ENCODE results near the gene STAU1.

The STAU1 gene

DNA sequence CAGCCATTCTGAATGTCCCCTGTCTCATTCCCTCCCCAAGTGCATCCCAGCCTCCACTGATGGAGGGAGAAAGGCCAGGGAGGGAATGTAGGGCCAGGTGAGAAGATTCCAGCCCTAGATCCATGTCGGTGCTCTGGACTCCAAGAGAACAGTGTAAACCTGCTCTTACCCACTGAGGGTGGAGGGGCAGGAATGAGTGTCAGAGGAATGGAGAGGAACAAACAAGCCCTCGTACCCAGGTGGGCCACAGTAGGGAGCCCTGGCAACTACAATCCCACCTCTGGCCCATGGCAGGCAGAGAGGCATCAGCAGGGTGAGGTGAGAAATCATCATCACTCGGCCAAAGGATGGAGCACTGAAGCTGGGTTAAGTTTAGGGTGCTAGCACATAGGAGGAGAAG lies 54.6 kb downstream of the STAU1 start:
- Histone ChIP-seq H2AFZ (ENCODE audit: low read length) (no peak overlapping the region), H2BK15ac (ENCODE audit: low read length) (no peak overlapping the region), H2BK120ac (ENCODE audit: low read depth, low read length) (no peak overlapping the region), H3K27me3 (ENCODE audit: control insufficient read depth in 3 of 3, insufficient read depth in 3 of 3, low read depth in 1 of 3, low read length in 3 of 3) (no peaks in the 10 kb centered on the region), H3K4me2 (ENCODE audit: insufficient read depth, low read length, poor library complexity, severe bottlenecking) (no peak overlapping the region), H4K91ac (ENCODE audit: low read depth, low read length, poor library complexity) (no peak overlapping the region), H2BK5ac (ENCODE audit: low read length) (no peak overlapping the region), H3K27ac (replicated peaks; ENCODE audit: low read length) (peak overlapping the region; percentile 32), H4K8ac (ENCODE audit: low read depth, low read length) (no peak overlapping the region), H3K4me3 (ENCODE audit: low read length in 2 of 2) (no peak overlapping the region), H3K79me1 (ENCODE audit: low read depth, low read length) (no peaks in the 10 kb centered on the region), H2AK5ac (ENCODE audit: low read depth, low read length) (no peak overlapping the region), H3K4ac (ENCODE audit: low read length) (no peak overlapping the region), H3K14ac (ENCODE audit: low read length) (no peak overlapping the region), H3K4me1 (ENCODE audit: control insufficient read depth in 2 of 2, insufficient read depth in 1 of 2, low read depth in 1 of 2, low read length in 2 of 2) (peaks cover 0 to 6% of the 10 kb centered on the region in 2 donors), H3K23ac (ENCODE audit: low read depth, low read length, poor library complexity) (no peak overlapping the region), H3K9ac (ENCODE audit: low read depth, low read length, poor library complexity) (no peak overlapping the region), H3K36me3 (replicated peaks in 1 of 2; ENCODE audit: control insufficient read depth in 2 of 2, insufficient read depth in 2 of 2, low read length in 2 of 2) (peaks cover 17 to 69% of the 10 kb centered on the region in 2 donors), H2BK12ac (ENCODE audit: low read length) (no peak overlapping the region), H3K18ac (ENCODE audit: low read length) (no peak overlapping the region), H3K9me3 (replicated peaks in 1 of 2; ENCODE audit: control insufficient read depth in 2 of 2, insufficient read depth in 1 of 2, low read depth in 1 of 2, low read length in 2 of 2) (no peaks in the 10 kb centered on the region)
- WGBS, 2 donors (ENCODE audit: extremely low coverage in 2 of 2, insufficient read length in 2 of 2, insufficient replicate concordance in 1 of 2) = no CpG with 5 or more reads among the region's 3 CpGs
- no peak for DNase-seq (ENCODE audit: low spot score)

DNA sequence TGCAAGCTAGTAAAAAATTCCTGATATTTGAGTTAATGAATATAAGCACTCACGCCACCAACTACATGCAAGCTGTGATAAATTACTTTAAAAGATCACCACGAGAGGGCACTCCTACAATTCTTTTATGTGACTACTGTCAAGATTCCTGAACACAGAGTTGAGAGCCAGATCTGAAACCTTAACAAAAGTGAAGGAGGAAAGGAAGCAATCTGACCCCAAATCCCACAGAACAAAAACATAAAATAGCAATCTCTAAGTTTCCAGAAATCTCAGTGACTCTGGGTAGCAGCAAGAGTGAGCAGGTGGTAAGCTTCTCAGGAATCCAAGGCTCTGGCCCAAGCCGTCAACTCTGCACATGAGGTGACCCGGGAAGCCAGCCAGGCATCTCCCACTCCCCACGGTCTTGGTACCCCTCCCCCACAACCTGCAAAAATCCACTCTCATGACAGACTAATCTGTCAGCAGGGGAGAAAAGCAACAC lies 55.1 kb downstream of the STAU1 start:
- H2AK5ac ChIP-seq (ENCODE audit: low read depth, low read length) = no peak overlapping the region
- no peak overlapping the region for H3K18ac ChIP-seq (ENCODE audit: low read length)
- no peaks in the 10 kb centered on the region for H3K79me1 ChIP-seq (ENCODE audit: low read depth, low read length)
- no peak overlapping the region for H2BK15ac ChIP-seq (ENCODE audit: low read length)
- H3K14ac ChIP-seq (ENCODE audit: low read length) = no peak overlapping the region
- no peak overlapping the region for H2BK5ac ChIP-seq (ENCODE audit: low read length)
- no peak overlapping the region for H3K23ac ChIP-seq (ENCODE audit: low read depth, low read length, poor library complexity)
- no peak overlapping the region for H4K91ac ChIP-seq (ENCODE audit: low read depth, low read length, poor library complexity)
- H3K4ac ChIP-seq (ENCODE audit: low read length) = no peak overlapping the region
- H3K9ac ChIP-seq (ENCODE audit: low read depth, low read length, poor library complexity) = no peak overlapping the region
- H3K27me3 ChIP-seq (ENCODE audit: control insufficient read depth in 3 of 3, insufficient read depth in 3 of 3, low read depth in 1 of 3, low read length in 3 of 3) = no peaks in the 10 kb centered on the region
- DNase-seq (ENCODE audit: low spot score) = peak; percentile 39
- WGBS, 2 donors (ENCODE audit: extremely low coverage in 2 of 2, insufficient read length in 2 of 2, insufficient replicate concordance in 1 of 2) = no CpG with 5 or more reads among the region's 5 CpGs
- H2BK120ac ChIP-seq (ENCODE audit: low read depth, low read length) = no peak overlapping the region
- no peak overlapping the region for H3K4me2 ChIP-seq (ENCODE audit: insufficient read depth, low read length, poor library complexity, severe bottlenecking)
- H4K8ac ChIP-seq (ENCODE audit: low read depth, low read length) = no peak overlapping the region
- H3K9me3 ChIP-seq (replicated peaks in 1 of 2; ENCODE audit: control insufficient read depth in 2 of 2, insufficient read depth in 1 of 2, low read depth in 1 of 2, low read length in 2 of 2) = no peaks in the 10 kb centered on the region
- peaks cover 0 to 6% of the 10 kb centered on the region in 2 donors for H3K4me1 ChIP-seq (ENCODE audit: control insufficient read depth in 2 of 2, insufficient read depth in 1 of 2, low read depth in 1 of 2, low read length in 2 of 2)
- H2AFZ ChIP-seq (ENCODE audit: low read length) = no peak overlapping the region
- H3K36me3 ChIP-seq (replicated peaks in 1 of 2; ENCODE audit: control insufficient read depth in 2 of 2, insufficient read depth in 2 of 2, low read length in 2 of 2) = peaks cover 17 to 72% of the 10 kb centered on the region in 2 donors
- H3K27ac ChIP-seq (replicated peaks; ENCODE audit: low read length) = peak overlapping the region; percentile 32
- no peak overlapping the region for H3K4me3 ChIP-seq (ENCODE audit: low read length in 2 of 2)
- no peak overlapping the region for H2BK12ac ChIP-seq (ENCODE audit: low read length)

DNA sequence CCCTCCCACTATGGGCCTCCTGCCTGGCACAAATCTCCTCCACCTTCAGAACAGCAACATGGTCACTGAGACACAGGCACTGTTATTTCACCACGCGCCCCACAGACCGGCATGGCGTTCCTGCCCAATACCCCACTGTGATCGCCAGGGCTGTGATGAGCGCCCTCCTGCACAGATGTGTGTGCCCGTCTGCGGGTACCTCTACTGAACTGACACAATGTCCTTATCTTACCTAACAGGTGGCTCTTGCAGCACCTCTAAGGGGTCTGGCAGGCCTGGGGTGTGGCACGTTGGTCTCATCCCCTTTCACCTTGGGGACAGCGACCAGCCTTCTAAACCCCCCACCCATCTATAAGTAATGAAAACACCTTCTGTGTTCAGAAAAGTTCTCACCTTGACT lies 64.2 kb downstream of the STAU1 start:
- H3K9me3 ChIP-seq (replicated peaks in 1 of 2; ENCODE audit: control insufficient read depth in 2 of 2, insufficient read depth in 1 of 2, low read depth in 1 of 2, low read length in 2 of 2) = no peaks in the 10 kb centered on the region
- H3K36me3 ChIP-seq (replicated peaks in 1 of 2; ENCODE audit: control insufficient read depth in 2 of 2, insufficient read depth in 2 of 2, low read length in 2 of 2) = peaks cover 25 to 85% of the 10 kb centered on the region in 2 donors
- no peak overlapping the region for H3K27ac ChIP-seq (replicated peaks; ENCODE audit: low read length)
- H2BK15ac ChIP-seq (ENCODE audit: low read length) = no peak overlapping the region
- no peaks in the 10 kb centered on the region for H3K27me3 ChIP-seq (ENCODE audit: control insufficient read depth in 3 of 3, insufficient read depth in 3 of 3, low read depth in 1 of 3, low read length in 3 of 3)
- no peak overlapping the region for H3K4ac ChIP-seq (ENCODE audit: low read length)
- no peaks in the 10 kb centered on the region for H3K4me1 ChIP-seq (ENCODE audit: control insufficient read depth in 2 of 2, insufficient read depth in 1 of 2, low read depth in 1 of 2, low read length in 2 of 2)
- H2BK120ac ChIP-seq (ENCODE audit: low read depth, low read length) = no peak overlapping the region
- H3K18ac ChIP-seq (ENCODE audit: low read length) = no peak overlapping the region
- H3K9ac ChIP-seq (ENCODE audit: low read depth, low read length, poor library complexity) = no peak overlapping the region
- no peak overlapping the region for H2AFZ ChIP-seq (ENCODE audit: low read length)
- WGBS, 2 donors (ENCODE audit: extremely low coverage in 2 of 2, insufficient read length in 2 of 2, insufficient replicate concordance in 1 of 2) = no CpG with 5 or more reads among the region's 10 CpGs
- H3K4me2 ChIP-seq (ENCODE audit: insufficient read depth, low read length, poor library complexity, severe bottlenecking) = no peak overlapping the region
- H4K8ac ChIP-seq (ENCODE audit: low read depth, low read length) = no peak overlapping the region
- H3K4me3 ChIP-seq (ENCODE audit: low read length in 2 of 2) = no peak overlapping the region
- no peak overlapping the region for H2AK5ac ChIP-seq (ENCODE audit: low read depth, low read length)
- peaks cover 1% of the 10 kb centered on the region for H3K79me1 ChIP-seq (ENCODE audit: low read depth, low read length)
- H4K91ac ChIP-seq (ENCODE audit: low read depth, low read length, poor library complexity) = no peak overlapping the region
- H2BK12ac ChIP-seq (ENCODE audit: low read length) = no peak overlapping the region
- no peak for DNase-seq (ENCODE audit: low spot score)
- peak overlapping the region; percentile 1 for H3K23ac ChIP-seq (ENCODE audit: low read depth, low read length, poor library complexity)
- no peak overlapping the region for H2BK5ac ChIP-seq (ENCODE audit: low read length)
- no peak overlapping the region for H3K14ac ChIP-seq (ENCODE audit: low read length)

DNA sequence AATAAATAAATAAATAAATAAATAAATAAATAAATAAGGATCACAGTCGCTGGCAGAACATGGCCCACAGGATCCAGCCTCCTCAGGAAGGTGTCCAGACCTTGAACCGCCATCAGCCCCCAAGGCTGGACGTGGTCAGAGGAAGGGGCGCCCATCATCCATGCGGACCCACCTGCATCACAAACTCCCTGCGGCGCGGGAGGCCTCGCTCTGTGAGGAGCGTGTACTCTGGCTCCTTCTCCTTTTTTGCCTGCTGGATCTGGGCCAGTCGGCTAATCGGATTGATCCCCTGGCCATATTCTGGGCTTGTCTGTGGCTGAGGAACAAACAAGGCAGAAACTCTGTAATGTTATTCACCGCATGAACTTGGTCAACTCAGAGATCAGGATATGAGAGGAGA lies 65.2 kb downstream of the STAU1 start:
- Histone ChIP-seq H3K4me1 (ENCODE audit: control insufficient read depth in 2 of 2, insufficient read depth in 1 of 2, low read depth in 1 of 2, low read length in 2 of 2) (no peaks in the 10 kb centered on the region), H3K79me1 (ENCODE audit: low read depth, low read length) (peaks cover 1% of the 10 kb centered on the region), H3K18ac (ENCODE audit: low read length) (no peak overlapping the region), H2BK15ac (ENCODE audit: low read length) (no peak overlapping the region), H2BK12ac (ENCODE audit: low read length) (no peak overlapping the region), H2BK120ac (ENCODE audit: low read depth, low read length) (no peak overlapping the region), H3K23ac (ENCODE audit: low read depth, low read length, poor library complexity) (no peak overlapping the region), H3K9ac (ENCODE audit: low read depth, low read length, poor library complexity) (no peak overlapping the region), H2BK5ac (ENCODE audit: low read length) (no peak overlapping the region), H3K9me3 (replicated peaks in 1 of 2; ENCODE audit: control insufficient read depth in 2 of 2, insufficient read depth in 1 of 2, low read depth in 1 of 2, low read length in 2 of 2) (no peaks in the 10 kb centered on the region), H3K36me3 (replicated peaks in 1 of 2; ENCODE audit: control insufficient read depth in 2 of 2, insufficient read depth in 2 of 2, low read length in 2 of 2) (peaks cover 33 to 86% of the 10 kb centered on the region in 2 donors), H3K14ac (ENCODE audit: low read length) (no peak overlapping the region), H4K91ac (ENCODE audit: low read depth, low read length, poor library complexity) (no peak overlapping the region), H2AK5ac (ENCODE audit: low read depth, low read length) (no peak overlapping the region), H3K4ac (ENCODE audit: low read length) (no peak overlapping the region), H2AFZ (ENCODE audit: low read length) (no peak overlapping the region), H3K4me2 (ENCODE audit: insufficient read depth, low read length, poor library complexity, severe bottlenecking) (no peak overlapping the region), H3K27me3 (ENCODE audit: control insufficient read depth in 3 of 3, insufficient read depth in 3 of 3, low read depth in 1 of 3, low read length in 3 of 3) (no peaks in the 10 kb centered on the region), H3K27ac (replicated peaks; ENCODE audit: low read length) (no peak overlapping the region), H4K8ac (ENCODE audit: low read depth, low read length) (no peak overlapping the region), H3K4me3 (ENCODE audit: low read length in 2 of 2) (no peak overlapping the region)
- no peak for DNase-seq (ENCODE audit: low spot score)
- no CpG with 5 or more reads among the region's 13 CpGs for WGBS, 2 donors (ENCODE audit: extremely low coverage in 2 of 2, insufficient read length in 2 of 2, insufficient replicate concordance in 1 of 2)
